ENCODE results near the gene CARM1.
"Not testable (repeated sequence)": the region's sequence is repeated elsewhere in the genome, so short reads cannot be mapped to it uniquely, and the experiment has no call there.

CARM1 gene

DNA sequence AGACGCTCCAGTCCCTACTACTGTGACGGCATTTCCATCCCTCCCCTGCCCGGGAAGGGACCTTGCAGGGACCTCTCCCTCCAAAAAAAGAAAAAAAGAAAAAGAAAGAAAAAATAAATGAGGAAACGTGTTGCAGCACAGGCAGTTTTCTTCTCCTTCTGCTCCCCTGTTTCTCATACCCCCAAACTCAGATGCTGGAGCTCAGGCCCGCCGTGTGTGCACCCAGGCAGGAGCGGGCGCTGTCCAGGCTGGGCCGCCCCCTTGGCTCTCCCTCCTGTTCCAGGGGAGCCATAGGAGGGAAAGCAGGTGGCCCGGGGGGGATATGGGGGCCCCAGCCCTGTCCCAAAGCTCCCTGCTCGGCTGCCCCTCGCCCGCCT lies 51.3 kb downstream of the CARM1 start:
- H3K4me3 ChIP-seq: no peak overlapping the region
- no peak overlapping the region for H3K27ac ChIP-seq

DNA sequence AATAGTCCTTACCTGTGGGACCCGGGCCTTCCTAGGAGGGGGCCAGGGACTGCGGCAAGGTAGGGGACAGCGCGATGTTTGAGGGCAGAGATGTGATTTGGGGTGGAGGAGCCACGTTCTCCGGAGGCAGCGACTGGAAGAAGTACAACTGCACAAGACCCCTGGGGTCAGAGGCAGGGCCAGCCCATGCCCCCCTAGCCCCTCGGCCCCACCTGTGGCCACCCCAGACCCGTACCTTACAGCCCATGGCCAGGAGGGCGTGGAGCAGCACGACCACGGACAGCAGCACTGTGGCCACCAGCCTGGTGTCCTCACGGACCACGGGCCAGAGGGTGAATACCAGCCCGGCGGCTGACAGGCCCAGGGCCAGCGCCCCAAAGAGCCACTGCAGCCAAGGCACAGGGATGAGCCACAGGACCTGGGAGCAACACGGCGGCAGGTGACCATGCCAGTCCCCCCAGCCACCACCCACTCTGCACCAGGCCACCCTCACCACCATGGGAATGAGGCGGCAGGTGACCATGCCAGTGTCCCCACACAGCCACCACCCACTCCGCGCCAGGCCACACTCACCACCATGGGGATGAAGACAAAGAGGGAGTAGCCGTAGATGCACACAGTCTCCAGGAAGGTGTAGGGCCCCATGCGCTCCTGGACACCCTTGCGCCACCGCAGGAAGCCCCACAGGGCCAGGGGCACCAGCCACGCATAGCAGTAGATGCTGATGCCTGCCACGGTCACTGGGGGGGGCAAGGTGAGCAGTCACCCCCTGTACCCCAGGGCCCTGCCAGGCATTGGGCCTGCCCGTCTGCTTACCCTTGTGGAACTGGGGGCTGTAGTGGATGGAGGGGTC lies 52.1 kb downstream of the CARM1 start:
- no peak overlapping the region for H3K27ac ChIP-seq

DNA sequence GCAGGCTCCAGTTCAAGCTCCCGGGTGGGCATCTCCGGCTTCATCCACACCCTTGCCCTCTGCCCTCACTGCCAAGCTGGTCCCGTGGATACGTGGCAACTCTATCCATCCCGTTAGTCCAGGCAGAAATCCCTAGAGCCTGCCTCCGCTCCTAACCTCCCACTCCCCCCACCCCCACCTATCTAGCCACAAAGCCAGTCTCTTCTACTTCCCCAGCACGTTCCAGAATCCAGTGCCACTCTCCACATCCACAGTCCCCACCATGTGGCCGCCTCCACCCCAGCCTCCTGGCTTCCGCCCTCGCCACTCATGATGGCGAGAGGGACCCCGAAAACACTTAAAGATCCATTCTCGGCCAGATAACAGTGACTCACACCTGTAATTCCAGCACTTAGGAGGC lies 53.2 kb downstream of the CARM1 start:
- Histone ChIP-seq H3K4me3 (no peak overlapping the region), H3K27ac (no peak overlapping the region)

More for the DNA sequence above, 52.1 kb downstream of the CARM1 start:
- no peak overlapping the region for H3K4me3 ChIP-seq

DNA sequence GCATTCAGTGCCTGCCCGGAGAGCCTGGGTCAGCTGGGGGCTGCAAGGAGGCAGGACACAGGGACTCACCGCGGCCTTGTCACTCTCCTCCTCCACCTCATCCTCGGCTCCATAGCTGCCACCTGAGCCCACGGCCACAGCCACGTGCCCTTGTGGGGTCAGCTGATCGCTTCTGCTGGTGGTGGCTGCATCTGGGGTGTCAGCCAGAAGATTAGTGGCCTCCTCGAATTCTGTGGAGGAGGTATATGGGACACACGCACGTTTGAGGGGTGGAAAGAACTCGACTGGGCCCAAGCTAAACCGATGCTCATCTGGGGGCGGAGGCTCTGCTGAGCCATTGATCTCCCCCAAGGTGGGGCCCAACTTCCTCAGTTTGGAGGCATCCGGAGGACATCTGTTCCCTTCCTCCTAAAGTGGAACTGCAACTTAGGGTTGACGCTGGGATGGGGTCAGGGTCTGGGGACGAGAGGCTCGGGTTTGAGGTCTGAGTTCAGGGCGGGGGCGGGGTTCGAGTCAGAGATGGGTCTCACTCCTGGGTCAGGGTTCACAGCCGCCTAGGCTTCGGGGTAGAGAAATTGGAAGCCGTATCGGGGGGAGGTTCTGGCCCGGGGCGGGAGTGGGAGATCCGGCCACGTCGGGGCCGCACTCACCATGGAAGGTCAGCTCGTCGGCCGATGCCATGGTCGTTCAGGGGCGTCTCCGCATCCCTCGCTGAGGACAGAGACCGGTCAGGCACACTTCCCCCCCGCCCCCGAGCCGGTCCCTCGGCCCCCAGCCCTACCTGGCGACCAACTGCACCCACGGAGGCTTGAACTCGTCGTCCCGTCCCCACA lies 56.6 kb downstream of the CARM1 start:
- Histone ChIP-seq H3K4me3 (peak overlapping the region; percentile 75 to 99 (median 94)), H3K27ac (peak overlapping the region; percentile 41 to 96 (median 89))

DNA sequence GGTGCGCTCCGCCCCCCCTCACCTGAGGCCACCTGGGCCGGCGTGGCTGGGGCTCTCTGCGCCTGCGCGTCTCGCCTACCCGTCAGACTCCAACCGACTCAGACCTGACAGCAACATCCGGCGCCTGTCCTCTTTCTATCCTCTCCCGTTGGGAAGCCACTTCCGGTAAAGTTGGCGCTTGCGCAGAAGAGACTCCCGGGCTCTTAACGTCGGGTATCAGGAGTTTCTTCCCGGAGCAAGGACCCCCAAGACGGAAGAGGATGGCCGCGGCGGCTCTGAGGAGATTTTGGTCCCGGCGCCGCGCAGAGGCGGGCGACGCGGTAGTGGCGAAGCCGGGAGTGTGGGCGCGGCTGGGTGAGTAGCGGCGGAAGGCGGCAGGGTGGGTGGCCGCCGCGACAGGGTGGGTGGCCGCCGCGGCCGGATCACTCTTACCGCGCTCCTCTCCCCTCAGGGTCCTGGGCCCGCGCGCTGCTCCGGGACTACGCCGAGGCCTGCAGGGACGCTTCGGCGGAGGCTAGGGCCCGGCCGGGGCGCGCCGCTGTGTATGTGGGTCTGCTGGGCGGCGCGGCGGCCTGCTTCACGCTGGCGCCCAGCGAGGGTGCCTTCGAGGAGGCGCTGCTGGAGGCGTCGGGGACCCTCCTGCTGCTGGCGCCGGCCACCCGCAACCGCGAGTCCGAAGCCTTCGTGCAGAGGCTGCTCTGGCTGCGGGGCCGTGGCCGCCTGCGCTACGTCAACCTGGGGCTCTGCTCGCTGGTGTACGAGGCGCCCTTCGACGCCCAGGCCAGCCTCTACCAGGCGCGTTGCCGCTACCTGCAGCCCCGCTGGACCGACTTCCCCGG lies 57.4 kb downstream of the CARM1 start, which contains the start of the genes TIMM29 and YIPF2:
Gene TIMM29, plus strand, starts transcription at position 249 of the 839 bp plus-strand sequence. Its CDS starts 12 bp downstream, at position 261.
Gene YIPF2, minus strand, starts transcription at position 77 of the 839 bp plus-strand sequence. CDS start 229 bp downstream, outside the sequence.
- Histone ChIP-seq H3K27ac (peak within 1 kb of the TSS; percentile 41 to 96 (median 89)), H3K4me3 (peak within 1 kb of the TSS; percentile 75 to 99 (median 94))

DNA sequence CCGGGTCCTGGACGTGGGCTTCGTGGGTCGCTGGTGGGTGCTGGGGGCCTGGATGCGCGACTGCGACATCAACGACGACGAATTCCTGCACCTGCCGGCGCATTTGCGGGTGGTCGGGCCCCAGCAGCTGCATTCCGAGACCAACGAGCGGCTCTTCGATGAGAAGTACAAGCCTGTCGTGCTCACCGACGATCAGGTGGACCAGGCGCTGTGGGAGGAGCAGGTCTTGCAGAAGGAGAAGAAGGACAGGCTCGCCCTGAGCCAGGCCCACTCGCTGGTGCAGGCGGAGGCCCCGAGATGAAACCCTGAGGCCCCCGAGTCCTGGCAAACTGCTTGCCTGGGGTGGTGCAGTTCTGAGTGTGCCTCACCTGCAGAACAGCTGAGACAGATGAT lies 58.0 kb downstream of the CARM1 start:
- peak overlapping the region; percentile 35 to 96 (median 89) for H3K27ac ChIP-seq
- peak overlapping the region; percentile 75 to 99 (median 94) for H3K4me3 ChIP-seq

DNA sequence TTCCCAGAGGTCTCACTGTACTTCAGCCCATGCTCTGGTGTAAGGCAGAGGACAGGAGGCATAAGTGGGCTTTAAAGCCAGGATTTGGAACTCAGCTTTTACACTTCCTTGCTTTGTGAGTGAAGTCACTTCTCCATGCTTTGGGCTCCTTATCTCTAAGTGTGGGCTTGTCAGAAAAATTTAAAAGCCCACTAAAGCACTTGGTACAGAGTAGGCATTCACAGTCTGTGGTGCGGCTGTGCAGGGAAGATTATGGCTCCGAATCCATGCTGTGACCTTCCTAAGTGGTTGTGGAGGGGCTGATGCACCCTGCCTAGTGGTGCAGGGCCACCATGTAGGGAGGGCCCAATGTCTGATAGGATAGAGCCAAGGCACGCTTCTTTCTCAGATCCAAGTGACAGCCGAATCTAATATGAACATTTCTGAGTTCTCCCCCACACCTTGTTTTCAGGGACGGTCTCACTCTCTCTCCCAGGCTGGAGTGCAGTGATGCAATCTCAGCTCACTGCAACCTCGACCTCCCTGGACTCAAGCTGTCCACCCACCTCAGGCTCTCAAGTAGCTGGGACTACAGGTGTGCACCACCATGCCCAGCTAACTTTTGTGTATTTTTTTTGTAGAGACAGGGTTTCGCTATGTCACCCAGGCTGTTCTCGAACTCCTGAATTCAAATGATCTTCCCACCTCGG lies 64.2 kb downstream of the CARM1 start:
- Histone ChIP-seq H3K4me3 (no peak overlapping the region), H3K27ac (no peak overlapping the region)

DNA sequence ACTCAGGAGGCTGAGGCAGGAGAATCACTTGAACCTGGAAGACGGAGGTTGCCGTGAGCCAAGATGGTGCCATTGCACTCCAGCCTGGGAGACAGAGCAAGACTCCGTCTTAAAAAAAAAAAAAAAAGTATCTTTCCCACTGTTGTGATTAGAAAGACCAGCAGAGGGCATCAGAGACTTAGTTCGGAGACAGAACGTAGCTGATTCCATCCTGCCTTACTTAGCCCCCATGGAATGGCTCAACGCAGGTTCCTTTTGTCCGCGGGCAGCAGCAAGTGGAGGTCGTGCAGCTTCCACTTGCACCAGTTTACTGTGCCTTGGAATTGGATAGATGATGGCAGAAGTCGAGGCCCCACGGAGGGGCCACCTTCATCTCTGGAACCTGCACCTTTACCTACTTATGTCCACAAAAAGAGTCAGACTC lies 65.3 kb downstream of the CARM1 start:
- H3K4me3 ChIP-seq: no peak overlapping the region
- H3K27ac ChIP-seq: no peak overlapping the region

DNA sequence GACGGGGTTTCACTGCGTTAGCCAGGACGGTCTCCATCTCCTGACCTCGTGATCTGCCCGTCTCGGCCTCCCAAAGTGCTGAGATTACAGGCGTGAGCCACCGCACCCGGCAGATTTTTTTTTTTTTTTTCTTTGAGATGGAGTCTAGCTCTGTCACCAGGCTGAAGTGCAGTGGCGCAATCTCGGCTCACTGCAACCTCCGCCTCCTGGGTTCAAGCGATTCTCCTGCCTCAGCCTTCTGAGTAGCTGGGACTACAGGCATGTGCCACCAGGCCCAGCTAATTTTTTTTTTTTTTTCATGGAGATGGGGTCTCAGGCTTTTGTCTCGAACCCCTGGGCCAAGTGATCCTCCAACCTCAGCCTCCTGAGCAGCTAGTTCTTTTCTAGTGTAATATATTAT lies 70.3 kb downstream of the CARM1 start:
- peak overlapping the region in 3 of 21 experiments; percentile 24 to 48 (median 28) for H3K27ac ChIP-seq
- H3K4me3 ChIP-seq: not testable (repeated sequence)

DNA sequence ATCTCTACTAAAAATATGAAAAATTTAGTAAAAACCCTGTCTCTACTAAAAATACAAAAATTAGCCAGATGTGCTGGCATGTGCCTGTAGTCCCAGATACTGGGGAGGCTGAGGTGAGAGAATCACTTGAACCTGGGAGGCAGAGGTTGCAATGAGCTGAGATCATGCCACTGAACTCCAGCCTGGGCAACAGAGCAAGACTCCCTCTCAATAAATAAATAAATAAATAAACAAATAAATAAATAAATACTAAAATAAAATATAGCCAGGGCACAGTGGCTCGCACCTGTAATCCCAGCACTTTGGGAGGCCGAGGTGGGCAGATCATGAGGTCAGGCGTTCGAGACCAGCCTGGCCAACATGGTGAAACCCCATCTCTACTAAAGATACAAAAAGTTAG lies 72.1 kb downstream of the CARM1 start:
- not testable (repeated sequence) for H3K4me3 ChIP-seq
- H3K27ac ChIP-seq: peak overlapping the region in 4 of 21 experiments; percentile 2 to 44 (median 16)

DNA sequence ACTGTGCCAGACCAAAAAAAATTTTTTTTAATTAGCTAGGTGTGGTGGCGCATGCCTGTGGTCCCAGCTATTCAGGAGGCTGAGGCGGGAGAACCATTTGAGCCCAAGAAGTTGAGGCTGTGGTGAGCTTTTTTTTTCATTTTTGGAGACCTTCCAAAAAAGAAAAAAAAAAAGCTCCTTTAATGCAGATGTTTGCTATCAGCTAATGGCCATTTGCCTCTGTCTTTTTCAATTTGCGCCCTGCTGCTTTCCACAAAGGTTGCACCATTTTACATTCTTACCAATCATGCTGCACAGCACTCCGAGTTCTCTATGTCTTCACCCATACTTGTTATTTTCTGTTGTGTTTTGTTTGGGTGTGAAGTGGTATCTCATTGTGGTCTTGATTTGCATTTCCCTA lies 73.9 kb downstream of the CARM1 start:
- H3K27ac ChIP-seq: peak overlapping the region in 2 of 21 experiments; percentile 6 to 32
- no peak overlapping the region for H3K4me3 ChIP-seq

DNA sequence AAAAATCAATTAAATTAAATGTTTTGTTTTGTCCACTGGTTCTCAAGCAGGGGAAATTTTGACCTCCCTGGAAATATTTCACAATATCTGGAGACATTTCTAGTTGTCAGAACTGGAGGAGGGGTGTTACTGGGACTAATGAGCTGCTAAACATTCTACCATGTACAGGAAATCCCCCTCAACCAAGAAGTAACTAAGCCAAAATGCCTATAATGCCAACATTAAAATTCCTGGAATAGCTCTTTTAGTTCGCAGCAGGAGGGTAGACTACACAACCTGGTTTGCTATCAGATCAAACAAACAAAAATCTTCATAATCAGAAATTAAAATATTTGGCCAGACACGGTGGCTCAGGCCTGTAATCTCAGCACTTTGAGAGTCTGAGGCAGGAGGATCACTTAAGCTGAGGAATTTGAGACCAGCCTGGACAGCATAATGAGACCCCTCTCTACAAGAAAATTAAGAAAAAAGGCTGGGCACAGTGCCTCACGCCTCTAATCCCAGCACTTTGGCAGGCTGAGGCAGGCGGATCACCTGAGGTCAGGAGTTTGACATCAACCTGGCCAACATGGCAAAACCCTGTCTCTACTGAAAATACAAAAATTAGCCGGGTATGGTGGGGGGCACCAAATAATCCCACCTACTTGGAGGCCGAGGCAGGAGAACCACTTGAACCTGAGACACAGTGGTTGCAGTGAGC lies 75.8 kb downstream of the CARM1 start:
- no peak overlapping the region for H3K4me3 ChIP-seq
- peak overlapping the region in 8 of 21 experiments; percentile 1 to 63 (median 27) for H3K27ac ChIP-seq

DNA sequence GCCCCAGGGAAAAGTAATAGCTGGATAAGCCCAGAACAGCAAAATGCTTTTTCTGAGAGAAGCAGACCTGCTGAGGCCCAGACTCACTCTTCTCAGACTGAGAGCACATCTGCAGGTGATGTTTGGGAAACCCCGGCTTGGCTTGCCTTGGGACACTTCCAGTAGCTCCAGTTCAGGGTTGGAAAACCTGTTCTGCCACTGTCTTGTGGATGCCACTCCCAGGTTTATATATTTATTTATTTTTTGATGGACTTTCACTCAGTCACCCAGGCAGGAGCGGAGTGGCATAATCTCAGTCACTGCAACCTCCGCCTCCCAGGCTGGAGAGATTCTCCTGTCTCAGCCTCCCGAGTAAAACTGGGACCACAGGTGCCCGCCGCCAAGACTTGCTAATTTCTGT lies 81.5 kb downstream of the CARM1 start:
- Histone ChIP-seq H3K4me3 (no peak overlapping the region), H3K27ac (peak overlapping the region in 15 of 21 experiments; percentile 10 to 73 (median 48))

DNA sequence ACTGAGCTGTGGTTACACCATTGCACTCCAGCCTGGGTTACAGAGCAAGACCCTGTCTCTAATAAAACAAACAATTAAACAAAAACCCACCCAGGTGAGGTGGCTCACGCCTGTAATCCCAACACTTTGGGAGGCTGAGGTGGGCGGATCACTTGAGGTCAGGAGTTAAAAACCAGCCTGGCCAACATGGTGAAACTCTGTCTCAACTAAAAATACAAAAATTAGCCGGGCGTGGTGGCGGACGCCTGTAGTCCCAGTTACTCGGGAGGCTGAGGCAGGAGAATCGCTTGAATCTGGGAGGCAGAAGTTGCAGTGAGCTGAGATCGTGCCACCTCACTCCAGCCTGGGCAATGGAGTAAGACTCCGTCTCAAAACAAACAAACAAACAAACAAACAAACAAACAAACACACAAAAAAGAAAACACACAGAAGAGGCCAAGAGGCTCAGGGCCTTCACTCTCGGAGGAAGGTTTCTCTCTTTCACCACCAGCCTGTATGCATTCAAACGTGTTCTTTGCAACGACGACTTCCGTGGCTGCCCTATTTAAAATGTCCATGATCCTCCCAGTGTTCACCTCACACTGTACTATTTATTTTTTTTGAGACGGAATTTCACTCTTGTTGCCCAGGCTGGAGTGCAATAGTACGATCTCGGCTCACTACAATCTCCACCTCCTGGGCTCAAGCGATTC lies 88.1 kb downstream of the CARM1 start:
- Histone ChIP-seq H3K4me3 (peak overlapping the region in 4 of 7 experiments; percentile 53 to 94 (median 66)), H3K27ac (peak overlapping the region in 17 of 21 experiments; percentile 85 to 99 (median 94))

DNA sequence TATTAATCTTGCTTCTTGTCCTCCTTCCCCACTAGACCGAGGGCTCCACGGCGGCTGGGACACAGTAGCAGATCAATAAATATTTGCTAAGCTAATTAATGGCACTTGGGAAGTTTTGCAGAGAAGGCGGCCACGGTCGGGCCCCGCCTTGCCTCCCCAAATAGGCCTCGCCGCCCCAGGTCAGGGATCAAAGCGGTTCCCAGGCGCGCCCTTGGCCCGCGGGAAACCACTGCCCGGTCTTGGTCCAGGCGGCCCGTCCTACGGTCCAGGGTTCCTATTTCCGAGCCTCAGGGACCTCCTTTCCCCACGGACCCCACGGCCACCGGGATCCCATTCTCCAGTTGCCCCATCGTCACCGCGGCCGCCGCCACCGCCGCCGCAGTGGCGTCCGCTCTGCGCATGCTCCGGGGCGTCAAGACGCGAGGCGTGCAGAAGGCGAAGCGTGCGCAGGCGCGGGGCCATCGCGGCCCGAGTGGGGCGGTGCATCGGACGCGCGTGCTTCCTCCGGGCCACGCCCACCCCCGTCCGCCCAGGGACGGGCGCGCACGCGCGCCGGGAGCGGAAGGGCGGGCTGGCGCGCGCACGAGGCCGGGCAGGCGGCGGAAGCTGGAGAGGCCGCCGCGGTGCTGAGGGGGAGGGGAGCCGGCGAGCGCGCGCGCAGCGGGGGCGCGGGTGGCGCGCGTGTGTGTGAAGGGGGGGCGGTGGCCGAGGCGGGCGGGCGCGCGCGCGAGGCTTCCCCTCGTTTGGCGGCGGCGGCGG lies 89.1 kb downstream of the CARM1 start, which contains the start of gene SMARCA4:
Gene SMARCA4, plus strand, starts transcription at position 717 of the 759 bp plus-strand sequence. CDS start 23,122 bp downstream, outside the sequence.
- peak within 1 kb of the TSS; percentile 59 to 95 (median 89) for H3K4me3 ChIP-seq
- peak within 1 kb of the TSS; percentile 85 to 99 (median 95) for H3K27ac ChIP-seq

DNA sequence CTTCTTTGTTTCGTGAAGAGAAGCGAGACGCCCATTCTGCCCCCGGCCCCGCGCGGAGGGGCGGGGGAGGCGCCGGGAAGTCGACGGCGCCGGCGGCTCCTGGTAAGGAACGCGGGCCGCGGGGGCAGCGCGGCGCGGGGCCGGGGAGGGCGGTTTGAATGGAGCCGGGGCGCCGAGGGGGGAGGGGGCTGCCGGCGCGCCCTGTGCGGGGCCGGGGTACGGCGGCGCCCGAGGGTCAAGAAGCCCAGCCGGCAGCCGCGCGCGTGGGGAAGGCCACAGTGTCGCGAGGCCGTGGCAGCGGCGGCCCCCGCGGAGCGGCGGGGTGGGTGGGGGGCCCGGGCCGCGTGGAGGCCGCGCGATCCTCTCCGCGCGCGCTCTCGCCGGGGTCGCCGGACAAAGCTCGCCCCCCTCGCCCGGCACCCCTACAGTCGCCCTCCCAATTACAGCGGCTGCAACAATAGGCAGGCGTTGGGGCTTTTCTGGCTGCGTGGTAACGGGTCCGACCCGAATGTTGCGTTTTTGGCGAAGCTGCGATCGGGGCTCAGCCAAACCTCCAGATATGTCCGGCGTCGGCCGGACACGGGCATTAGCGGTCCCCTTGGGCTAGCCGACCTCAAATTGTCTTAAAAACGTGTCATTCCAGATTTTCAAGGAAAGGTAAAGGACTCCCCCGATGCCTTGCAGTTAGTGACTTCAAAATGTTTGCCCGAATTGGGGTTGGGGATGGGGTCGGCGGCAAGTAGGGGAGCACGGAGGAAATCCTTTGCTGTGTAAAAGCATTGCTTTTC lies 89.9 kb downstream of the CARM1 start:
- peak overlapping the region; percentile 62 to 99 (median 91) for H3K27ac ChIP-seq
- peak overlapping the region; percentile 59 to 95 (median 89) for H3K4me3 ChIP-seq
